ENCODE results near the gene EPHB1.

The EPHB1 gene

DNA sequence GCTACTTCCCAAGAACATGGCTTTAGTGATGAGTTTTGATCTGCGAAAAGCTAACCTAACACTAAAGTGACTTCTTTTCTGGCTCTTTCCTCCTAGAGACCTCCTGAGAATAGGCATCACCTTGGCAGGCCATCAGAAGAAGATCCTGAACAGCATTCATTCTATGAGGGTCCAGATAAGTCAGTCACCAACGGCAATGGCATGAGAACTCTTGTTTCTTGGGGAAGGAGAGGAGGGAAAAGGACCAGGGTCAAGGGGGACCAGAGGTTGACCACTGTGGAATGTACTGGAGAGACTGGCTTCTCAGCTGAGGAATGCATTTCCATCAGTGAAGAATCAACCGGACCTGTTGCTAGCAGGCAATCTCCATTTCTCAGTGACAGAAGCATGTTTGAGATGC lies 463.9 kb downstream of the EPHB1 start:
- no peak for DNase-seq (ENCODE audit: low read depth)

DNA sequence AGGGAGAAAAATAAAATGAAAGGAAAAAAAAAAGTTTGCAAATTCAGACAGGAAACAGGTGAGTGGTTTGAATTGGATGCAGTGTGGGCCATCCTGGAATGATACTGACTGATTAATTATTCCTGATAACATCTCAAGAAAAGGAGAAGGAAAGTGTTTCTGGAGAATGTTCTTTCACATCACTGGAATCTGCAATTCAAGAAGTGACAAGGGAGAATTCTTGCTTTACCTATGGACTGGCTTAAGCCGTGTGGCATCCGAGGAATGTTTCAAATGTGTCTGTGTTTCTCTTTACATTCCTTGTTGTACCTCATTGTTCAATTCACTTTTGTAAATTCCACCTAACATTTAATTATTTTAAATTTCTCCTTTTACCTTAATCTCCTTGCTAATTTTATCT lies 465.0 kb downstream of the EPHB1 start:
- DNase-seq (ENCODE audit: low read depth) = no peak

DNA sequence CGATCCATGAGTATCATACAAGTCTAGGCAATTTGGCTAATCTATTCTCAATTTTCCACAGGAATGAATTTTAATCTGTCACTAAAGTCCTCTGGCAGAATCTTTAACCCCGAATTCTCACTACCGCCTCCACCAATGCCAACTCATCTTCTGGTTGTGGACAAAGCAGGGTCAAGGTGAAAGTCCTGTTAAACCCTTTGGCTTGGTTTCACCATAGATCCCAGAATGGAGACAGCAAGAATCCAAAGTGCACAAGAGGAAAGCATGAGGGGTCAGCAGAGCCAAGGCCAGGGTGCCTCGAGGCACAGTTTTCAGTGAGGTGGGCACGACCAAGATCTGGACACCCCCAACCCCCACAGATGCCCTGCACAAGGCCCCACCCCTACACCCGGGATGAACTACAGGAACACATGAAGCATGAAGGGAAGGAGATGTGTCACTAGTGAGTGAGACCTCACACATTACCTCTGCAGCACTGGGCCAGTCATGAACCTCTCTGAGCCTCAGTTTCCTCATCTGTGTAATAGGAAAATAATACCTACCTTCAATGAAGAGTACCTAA lies 466.2 kb downstream of the EPHB1 start:
- no peak for DNase-seq (ENCODE audit: low read depth)

DNA sequence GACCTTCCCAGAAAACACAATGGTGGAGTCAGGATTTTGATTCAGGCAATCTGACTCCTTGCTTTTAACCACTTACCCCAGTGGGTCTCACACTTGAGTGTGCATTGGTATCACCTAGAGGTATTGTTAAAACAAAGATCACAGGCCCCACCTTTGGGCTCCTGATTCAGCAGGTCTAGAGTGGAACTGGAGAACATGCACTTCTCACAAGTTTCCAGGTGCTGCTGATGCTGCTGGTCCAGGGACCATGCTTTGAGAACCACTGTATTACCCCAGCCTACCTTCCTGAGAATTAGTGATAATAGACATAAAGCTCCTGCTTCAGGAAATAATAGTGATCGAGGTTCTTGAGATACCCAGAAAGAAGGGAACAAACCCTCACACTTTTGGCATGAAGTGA lies 466.9 kb downstream of the EPHB1 start:
- no peak for DNase-seq (ENCODE audit: low read depth)

DNA sequence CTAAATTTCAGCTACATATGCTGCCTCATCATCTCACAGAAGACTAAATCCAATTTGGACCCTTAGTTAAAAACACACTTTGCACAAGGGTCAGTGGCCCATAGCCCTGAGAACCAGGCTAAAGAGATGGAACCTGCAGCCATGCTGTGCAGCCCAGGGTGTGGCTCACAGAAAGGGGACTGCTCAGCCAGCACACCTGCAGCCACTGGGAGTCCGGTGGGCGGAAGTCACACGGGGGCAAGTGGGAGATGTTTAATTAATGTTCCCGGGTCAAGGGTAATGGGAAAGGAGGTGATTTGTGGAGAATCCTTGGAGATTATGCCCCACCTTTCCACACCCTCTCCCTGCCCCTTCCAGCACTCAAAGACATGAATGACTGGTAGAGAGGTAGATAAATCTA lies 467.4 kb downstream of the EPHB1 start:
- no peak for DNase-seq (ENCODE audit: low read depth)

DNA sequence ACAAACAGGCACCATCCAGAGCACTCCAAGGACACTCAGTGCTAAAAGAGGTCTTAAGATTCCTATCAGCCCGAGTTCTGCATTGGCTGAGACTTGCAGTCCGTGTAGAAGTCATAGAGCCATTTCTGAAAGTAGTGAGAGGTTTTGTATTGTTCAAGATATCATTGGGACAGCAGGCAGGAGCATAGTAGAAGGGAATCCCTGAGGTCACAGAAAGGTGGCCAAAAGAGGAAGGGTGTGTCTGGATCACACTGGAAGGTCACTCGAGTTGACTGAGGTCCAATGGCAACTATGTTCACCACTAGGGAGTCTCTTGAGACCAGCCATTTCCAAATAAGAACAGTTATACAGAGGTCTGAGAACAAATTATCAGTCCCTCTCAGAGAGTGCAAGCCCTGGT lies 468.3 kb downstream of the EPHB1 start:
- no peak for DNase-seq (ENCODE audit: low read depth)

DNA sequence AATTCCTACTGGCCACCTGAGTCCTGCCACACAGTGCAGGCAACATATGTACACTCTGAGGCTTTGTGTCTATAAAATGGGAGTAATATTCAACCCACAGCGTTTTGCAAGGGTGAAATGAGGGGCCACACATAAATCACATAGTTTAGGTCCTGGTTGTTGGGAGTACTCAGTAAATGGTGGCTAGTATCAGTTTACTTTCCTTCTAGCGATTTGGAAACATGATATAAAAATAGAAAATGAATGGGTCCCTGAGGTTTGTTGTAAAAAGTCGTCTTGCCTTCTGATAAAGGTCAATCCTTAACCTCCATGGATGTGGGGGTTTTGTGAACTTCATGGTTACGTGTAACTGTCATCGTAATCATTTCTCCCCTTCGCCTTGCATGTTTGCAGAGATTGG lies 472.4 kb downstream of the EPHB1 start:
- DNase-seq (ENCODE audit: low read depth) = no peak

DNA sequence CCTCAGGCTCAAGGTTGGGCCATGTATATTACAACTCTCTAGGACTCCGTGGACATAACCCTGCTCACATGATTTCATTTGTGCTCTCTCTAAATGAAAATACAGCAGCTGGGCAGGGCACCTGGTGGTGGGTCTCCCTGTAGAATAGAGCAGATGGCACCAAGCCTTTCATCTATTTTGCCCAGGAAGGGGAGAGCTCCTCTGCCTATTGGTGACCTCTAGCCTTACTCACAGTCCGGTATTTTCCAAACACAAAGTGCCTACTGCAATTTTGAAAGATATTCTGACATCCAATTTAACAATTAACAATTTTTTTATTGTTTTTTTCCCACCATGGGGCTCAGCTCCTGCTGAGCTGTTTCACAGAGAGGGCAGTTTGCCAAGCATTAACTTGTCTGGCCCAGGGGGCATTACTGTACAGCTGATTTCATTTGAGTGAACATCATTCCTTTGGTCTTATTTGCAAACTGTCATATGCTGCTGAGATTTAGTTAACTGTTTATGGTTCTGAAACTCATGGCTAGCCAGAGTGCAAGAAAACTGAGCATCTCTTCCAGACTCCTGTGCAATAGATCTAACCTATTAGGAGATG lies 474.0 kb downstream of the EPHB1 start:
- no peak for DNase-seq (ENCODE audit: low read depth)

DNA sequence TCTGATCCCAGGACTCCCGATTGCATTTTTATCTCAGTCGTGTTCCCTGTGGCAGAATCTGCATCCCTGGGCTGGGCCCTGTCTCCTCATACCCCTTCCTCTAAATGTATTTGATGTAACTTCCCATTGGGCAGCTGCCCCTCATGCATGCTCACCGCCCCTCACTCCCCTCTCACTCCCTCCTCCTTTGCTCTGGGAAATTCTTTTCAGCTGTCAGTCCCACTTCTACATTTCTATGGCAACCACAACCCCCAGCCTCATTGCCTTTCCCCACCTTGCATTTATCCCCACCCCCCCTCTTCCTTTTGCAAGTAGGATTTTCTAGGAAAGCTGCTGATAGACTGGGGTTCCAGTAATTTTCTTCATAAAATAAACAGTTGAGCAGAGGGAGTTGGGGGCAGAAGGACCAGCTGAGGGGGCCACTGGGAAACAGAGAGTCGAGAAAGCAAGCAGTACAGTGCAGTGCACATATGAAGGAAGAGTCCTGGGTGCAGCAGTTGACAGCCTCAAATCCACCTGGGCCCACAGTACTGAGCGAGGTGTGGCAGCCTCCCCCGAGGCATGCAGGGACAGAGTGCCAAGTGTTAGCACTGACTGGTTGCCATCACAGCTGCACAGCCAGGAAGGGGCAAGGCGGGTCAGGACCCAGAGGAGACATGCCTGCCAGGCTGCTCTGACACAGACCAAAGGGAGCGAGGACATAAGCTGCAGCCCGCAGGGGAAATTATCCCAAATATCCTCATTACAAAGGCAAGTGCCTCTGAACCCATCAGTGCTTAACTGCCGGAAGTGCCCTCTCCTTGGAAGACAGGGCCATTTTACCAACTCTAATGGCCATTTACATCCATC lies 476.3 kb downstream of the EPHB1 start:
- no peak for DNase-seq (ENCODE audit: low read depth)

DNA sequence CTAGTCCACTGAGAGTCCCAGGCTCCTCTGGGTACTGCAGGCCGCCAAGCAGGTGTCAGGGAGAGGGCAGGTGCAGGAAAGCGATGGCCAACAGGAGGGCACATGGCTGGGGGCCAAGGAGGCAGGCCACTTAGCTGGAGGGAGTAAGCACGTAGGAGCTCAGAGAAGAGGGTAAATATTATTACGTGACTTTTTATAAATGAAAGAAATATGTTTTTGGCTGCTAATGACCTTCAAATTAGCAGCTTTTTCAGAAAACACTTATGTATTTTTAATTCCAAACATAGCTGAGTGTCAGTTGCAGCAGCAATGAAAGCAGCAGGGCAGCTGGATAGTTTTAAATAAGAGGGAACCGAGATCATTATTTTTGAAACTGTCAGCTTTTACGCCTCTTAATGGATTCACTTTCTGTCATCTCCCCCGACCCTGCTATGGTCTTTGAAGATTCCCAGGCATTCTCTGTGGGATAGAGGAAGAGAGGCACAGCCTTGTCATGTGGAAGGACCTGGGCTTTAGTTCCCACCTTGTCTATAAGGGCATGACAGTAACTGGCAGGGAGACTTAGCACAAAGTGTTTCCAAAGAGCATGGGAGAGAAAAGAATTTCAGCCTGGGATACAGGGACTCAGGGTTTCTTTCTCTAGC lies 477.1 kb downstream of the EPHB1 start:
- DNase-seq (ENCODE audit: low read depth) = no peak

DNA sequence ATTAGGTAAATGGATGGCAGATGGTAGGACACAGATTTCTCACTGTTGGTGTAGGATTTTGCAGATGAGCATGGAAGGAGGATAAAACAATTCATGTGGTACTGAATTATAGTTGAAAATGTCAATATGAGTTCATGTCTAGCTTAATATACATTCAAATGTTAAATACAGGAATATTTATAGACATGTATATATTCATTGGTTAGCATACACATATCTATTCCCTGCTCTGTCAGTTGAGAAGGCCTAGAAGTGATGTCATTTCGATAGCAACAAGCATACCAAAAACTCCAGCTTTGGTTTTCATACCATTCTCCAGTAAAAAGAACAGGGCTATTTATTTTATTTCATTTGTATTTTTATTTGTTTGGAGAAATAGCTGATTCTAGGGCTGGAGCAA lies 497.1 kb downstream of the EPHB1 start:
- DNase-seq (ENCODE audit: low read depth) = no peak

DNA sequence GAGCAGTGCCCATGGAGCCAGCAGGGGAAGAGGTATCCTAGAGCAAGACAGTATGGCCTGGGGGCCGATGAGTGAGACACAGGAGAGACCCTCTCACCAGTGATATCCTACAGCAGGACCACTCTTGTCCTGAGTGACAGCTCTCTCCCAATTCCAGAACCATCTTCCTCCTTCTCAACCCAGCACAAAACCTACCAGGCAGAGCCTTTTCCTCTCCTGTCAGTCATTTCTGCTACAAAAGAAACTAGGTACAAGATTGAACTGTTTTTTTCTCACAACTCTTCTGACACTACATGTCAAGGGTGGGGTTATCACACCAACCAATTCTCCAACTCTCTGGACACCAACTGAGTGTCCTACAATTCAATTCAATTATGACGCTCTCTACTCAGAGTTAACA lies 506.6 kb downstream of the EPHB1 start:
- no peak for DNase-seq (ENCODE audit: low read depth)

DNA sequence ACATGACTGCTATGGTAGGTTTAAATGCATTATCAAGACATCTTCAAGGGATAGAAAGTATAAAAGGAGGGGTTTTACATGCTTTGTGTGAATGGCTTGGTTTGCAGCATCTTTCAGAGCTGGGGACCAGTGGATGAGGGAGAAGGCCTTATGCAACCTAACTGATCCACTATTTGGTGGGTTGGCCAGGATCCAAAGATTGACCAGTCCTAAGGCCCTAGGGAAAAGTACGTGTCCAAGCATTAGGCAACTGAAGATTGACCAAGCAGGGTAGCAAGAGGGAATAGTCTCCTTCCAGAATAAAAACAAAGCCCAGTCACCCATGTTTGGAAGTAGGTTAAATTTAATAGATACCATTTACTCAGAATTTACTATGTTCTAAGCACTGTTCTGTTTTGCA lies 509.3 kb downstream of the EPHB1 start:
- DNase-seq (ENCODE audit: low read depth) = no peak
